ENCODE measurements around the gene TTL.

The TTL gene

GRCh38 chr2:112583497-112584133 is 101.7 kb downstream of the TTL start:
- DNase-seq (ENCODE audit: low spot score): peak; percentile 12

GRCh38 chr2:112584134-112584890 is 102.4 kb downstream of the TTL start, which contains the start of gene CHCHD5:
Gene CHCHD5, plus strand, starts transcription at chr2:112584609. Its CDS starts 39 bp downstream, at chr2:112584648.
- peak; percentile 73 for DNase-seq (ENCODE audit: low spot score)

- DNase-seq (ENCODE audit: low spot score): no peak
Measured at GRCh38 chr2:112584891-112585250, 102.9 kb downstream of the TTL start.

- DNase-seq (ENCODE audit: low spot score): no peak
Measured at GRCh38 chr2:112585400-112585799, 103.4 kb downstream of the TTL start.

- DNase-seq (ENCODE audit: low spot score): no peak
Measured at GRCh38 chr2:112585873-112586464, 104.0 kb downstream of the TTL start.

- no peak for DNase-seq (ENCODE audit: low spot score)
Measured at GRCh38 chr2:112588611-112589045, 106.7 kb downstream of the TTL start.
